ENCODE measurements around the gene CNPPD1.

CNPPD1 gene

DNA sequence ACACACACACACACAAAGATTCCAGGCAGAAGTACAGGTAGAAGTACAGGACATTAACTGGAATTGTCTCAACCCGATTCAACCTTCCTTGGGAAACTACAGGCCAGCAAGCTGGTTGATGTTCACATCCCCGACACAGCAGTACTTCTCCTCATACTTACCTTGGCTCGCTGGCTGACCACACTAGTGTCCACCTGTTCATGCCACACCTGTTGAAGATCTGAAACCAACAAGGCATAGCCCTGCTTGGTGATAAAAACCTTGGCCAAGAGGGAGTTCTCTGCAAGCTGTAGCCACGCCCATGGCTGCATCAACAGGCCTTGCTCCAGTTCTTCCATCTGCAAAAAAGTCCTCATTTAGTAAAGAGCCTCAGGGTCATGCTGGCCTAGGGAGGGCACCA is 18.7 kb downstream of the CNPPD1 start:
- no peak for DNase-seq

DNA sequence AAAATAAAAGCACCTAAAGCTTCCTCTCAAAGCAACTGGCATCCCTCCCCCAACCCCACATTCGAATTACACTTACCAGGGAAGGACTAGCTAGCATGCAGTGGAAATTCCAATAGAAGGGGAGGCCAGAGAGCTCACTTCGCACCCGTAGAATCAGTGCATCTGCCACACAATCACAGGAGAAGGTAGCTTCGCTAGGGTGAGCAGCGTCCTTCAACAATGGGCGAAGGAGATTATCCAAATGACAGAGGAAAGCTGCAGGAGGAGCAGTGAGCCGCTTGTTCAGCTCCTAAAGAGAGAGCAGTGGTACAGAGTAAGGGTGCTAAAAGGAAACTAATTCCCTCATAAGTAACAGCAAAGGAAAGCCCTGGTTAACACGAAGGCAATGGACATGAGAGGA is 19.3 kb downstream of the CNPPD1 start:
- no peak for DNase-seq

DNA sequence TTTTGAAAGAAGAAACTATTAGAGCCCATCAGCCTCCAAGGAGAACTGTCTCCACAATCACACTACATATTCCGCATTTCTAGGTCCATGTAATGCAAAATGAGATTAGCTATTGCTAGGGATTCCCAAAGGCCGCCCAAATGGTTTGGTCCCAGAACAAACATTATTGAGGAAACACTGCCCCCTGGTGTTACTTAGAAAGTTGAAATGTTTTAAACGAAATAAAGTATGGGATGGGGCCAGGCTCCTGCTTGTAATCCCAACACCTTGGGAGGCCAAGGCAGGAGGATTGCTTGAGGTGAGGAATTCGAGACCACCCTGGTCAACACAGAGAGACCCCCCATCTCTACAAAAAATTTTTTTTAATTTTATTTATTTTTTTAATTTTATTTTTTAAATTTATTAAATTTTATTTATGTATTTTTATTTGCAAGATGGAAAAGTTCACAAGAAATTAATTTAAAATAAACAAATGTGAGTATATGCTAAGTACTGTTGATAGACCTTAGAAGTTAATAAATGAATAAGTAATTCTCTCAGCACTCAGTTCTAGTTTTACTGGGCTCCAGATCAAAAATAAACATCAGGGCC is 21.6 kb downstream of the CNPPD1 start:
- no peak for DNase-seq

GRCh38 chr2:219149667-219150066 is 27.1 kb downstream of the CNPPD1 start:
- no peak for DNase-seq

DNA sequence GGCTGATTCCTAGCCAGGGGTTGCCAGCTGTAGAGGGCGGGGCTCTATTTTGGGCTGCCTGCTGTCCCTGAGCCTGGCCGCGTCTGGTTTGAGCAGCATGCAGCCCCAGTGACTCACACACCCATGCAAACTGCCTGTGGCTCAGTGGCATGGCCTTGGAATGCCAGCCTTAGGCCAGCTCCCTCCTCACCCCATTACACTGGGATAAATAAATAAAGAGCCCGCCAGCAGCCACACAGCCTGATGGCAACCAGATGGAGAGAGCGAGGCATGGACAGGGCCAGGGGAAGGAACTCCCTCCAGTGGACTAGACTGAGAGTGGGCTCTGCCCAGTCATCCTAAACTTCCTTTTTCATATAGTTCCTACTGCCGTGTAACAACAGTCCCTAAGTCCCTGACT is 34.4 kb downstream of the CNPPD1 start:
- peak; percentile 36 for DNase-seq

DNA sequence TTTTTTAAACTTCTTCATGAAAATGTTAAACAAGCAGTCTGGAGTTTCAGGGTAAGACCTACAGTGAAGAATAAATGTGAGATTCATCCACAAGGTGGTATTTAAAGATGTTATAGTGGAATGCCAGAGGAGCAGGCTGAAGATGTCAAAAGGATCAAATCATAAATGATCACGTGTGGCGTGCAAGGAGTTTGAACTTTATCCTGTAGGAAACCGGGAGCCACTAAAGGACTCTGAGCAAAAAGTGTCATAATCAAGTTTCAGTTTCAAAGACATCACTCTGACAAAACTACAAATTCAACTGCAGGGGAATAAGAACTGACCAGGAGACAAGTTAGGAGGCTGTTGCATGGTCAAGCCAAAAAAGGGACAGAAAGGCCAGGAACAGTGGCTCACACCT is 36.0 kb downstream of the CNPPD1 start:
- DNase-seq, result no peak

GRCh38 chr2:219133976-219134375 is 42.7 kb downstream of the CNPPD1 start:
- no peak for DNase-seq

DNA sequence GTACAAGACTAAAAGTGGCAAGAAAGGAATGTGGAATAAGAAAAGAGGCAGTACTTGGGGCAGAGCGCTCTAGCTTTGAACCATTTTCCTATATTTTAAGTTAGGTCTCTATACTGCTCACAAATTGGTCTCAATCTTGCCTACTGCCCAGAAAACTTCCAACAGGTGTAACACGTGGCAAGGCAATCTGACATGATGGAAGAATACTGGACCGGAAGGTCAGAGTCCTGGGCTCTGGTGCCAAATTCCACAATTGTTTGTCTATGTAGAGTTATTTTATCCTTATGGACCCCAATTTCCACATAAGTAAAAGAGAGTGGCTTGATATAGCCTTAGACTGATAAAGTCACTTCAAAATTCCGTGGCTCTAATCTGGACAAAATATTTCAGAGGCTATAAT is 45.0 kb downstream of the CNPPD1 start:
- no peak for DNase-seq

GRCh38 chr2:219131327-219131726 is 45.4 kb downstream of the CNPPD1 start:
- DNase-seq, result no peak

GRCh38 chr2:219129589-219129988 is 47.1 kb downstream of the CNPPD1 start:
- DNase-seq, result no peak

DNA sequence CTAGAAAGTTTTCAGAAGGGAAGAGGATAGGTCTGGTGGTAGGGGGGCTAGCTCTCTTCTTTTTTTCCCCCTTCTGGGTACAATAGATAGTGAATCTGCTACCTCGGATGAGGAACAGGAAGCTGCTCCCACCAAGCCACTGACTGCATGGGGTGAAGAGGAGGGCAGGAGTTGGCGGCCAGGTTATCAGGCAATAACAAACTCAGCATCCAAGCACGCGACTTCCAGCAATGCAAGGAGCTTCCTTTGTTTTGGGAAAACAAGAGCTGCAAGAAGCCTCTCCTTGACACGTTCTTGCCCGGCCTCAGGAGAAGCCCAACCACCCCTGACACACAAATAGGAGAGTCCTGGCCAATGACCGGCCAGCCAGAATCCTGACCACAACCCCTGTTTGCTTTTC is 48.3 kb downstream of the CNPPD1 start:
- DNase-seq, result no peak

DNA sequence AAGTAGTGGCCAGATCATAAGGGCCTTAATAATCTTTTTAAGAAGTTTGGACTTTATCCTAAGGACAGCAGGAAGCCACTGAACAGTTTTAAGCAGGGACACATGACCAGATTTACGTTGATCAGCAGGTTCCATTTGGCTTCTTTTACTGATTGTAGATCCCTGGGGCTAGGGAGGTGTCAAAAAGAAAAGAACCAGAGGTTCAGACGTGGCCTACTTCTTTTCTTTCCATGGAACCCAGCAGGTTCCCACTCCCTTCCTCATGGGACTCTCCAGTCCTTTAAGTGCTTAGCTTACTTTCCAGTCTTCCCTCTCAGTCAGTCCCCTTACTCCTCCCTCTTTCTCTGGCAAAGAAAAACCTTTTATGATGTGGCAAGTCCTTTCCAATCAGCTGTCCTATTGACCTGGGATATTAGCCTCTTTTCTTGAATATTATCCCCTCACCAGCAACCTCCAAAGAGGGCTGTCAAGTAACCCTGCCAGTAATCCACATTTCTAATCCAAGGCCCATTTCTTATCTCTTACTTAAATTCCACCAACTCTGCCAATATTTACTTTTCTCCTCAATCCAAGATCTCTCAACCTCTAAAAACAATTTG is 49.6 kb downstream of the CNPPD1 start:
- no peak for DNase-seq

- DNase-seq, result no peak
Measured at GRCh38 chr2:219126555-219126954, 50.2 kb downstream of the CNPPD1 start.

- DNase-seq, result no peak
Measured at GRCh38 chr2:219125886-219126270, 50.8 kb downstream of the CNPPD1 start.

GRCh38 chr2:219125225-219125885 is 51.4 kb downstream of the CNPPD1 start:
- DNase-seq, result peak; percentile 34

DNA sequence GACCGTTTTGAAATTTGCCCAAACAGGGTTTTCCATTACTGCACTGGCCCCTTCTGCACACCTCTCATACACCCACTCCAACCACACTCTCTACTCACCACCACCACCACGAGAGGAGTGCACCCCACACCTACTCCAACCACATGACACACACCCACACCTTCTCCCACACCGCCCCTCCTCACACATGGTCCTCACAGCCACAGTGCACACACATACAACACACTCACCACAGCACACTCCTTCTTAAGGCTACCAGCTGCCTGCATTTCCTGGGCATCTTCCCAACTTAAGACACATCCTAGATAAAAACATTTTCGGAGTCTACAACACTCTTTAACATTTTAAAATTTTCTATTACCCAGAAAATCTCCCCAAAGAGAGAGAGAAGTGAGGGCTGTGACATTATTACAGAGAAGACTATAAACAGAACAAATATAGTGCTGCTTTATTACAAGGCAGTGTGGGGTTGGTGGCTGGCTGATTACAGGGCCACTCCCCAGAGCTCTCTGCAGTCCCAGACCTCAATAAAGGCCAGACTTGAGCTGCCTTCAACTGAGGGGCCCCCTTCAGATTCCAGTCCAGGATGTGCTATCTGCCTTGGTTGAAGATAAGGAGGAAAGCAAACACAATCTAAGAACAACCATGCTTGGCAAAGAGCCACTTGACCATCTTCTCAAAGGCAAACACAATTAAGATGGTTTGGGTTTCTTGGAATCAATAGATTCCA is 52.2 kb downstream of the CNPPD1 start:
- DNase-seq, result no peak

- DNase-seq, result no peak
Measured at GRCh38 chr2:219123356-219124135, 53.2 kb downstream of the CNPPD1 start.

GRCh38 chr2:219122202-219122980 is 54.3 kb downstream of the CNPPD1 start:
- DNase-seq, result no peak
